SJCRH30 (cell line): ENCODE results near the gene DDIT3. TPM values are rescaled to one million over a fixed set of nuclear protein-coding genes. Genes with fewer than 3 reads are reported as not detected.
A peak's percentile ranks its signal among the peaks of the same experiment; 100 is the strongest.
"Not testable (repeated sequence)": the region's sequence is repeated elsewhere in the genome, so short reads cannot be mapped to it uniquely, and the experiment has no call there.

Experiments used
- DNase-seq, 2 experiments: peaks; one replicate each; pipeline ENCODE4 v3.0.0-alpha.2; 2015 to 2020
- H3K27ac ChIP-seq: fragments of 250-450 bp; sonication (Bioruptor Pico); 2 replicates; pipeline ENCODE4 v1.5.1; 2020; ENCODE audit warnings: mild to moderate bottlenecking, moderate library complexity
- H3K27me3 ChIP-seq: fragments of 250-450 bp; sonication (Bioruptor Pico); 2 replicates; pipeline ENCODE4 v1.5.1; 2020; ENCODE audit warnings: mild to moderate bottlenecking, moderate library complexity
- H3K36me3 ChIP-seq: fragments of 250-450 bp; sonication (Bioruptor Pico); 2 replicates; pipeline ENCODE4 v1.5.1; 2020; ENCODE audit warnings: mild to moderate bottlenecking, moderate library complexity
- H3K4me1 ChIP-seq: fragments of 250-450 bp; sonication (Bioruptor Pico); 2 replicates; pipeline ENCODE4 v1.5.1; 2020; ENCODE audit warnings: mild to moderate bottlenecking, moderate library complexity
- H3K4me3 ChIP-seq: fragments of 250-450 bp; sonication (Bioruptor Pico); 2 replicates; pipeline ENCODE4 v1.5.1; 2020; ENCODE audit warnings: mild to moderate bottlenecking, moderate library complexity
- H3K9me3 ChIP-seq: fragments of 250-450 bp; sonication (Bioruptor Pico); replicated peaks from 2 replicates; pipeline ENCODE4 v1.5.1; 2020; ENCODE audit warnings: mild to moderate bottlenecking, moderate library complexity
- total RNA-seq: library from RNA; depleted of rRNA; stranded (reverse); fragments of >200 nt; shearing (Covaris generic); gene quantifications from 2 replicates; pipeline ENCODE4 v1.2.3, GENCODE V29; 2014

Gene DDIT3
- total RNA-seq, 1 experiment from 2014 or later: 91.1 TPM

GRCh38 chr12:57514720-57515407 is 5.5 kb downstream of the DDIT3 start:
- Histone ChIP-seq H3K36me3 (peaks cover 94% of the 10 kb centered on the region), H3K4me1 (peaks cover 12% of the 10 kb centered on the region; the same call in 1 of the 2 replicates), H3K27ac (no peak overlapping the region), H3K4me3 (no peak overlapping the region), H3K9me3 (no peaks in the 10 kb centered on the region), H3K27me3 (no peaks in the 10 kb centered on the region)
- no peak for DNase-seq

DNA sequence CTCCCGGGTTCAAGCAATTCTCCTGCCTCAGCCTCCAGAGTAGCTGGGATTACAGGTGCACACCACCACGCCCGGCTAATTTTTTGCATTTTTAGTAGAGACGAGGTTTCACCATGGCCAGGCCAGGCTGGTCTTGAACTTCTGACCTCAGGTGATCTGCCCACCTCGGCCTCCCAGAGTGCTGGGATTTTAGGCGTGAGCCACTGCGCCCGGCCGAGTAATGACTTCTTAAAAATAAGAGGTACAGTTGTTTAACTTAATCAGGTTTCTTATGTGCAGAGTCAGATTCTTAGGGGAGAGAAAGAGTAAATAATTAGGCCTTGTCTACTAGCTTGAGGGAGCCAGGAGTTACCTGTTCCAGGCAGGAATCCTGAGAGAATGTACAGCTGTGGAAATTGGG is 6.1 kb downstream of the DDIT3 start:
- H3K36me3 ChIP-seq: peaks cover 98% of the 10 kb centered on the region
- not testable (repeated sequence) for DNase-seq, H3K27me3 ChIP-seq, H3K4me3 ChIP-seq, H3K27ac ChIP-seq, H3K9me3 ChIP-seq
- H3K4me1 ChIP-seq: peaks cover 10% of the 10 kb centered on the region; the same call in 1 of the 2 replicates

GRCh38 chr12:57513677-57514076 is 6.6 kb downstream of the DDIT3 start:
- peaks cover 98% of the 10 kb centered on the region for H3K36me3 ChIP-seq
- H3K27ac ChIP-seq, DNase-seq, H3K4me3 ChIP-seq, H3K4me1 ChIP-seq, H3K27me3 ChIP-seq, H3K9me3 ChIP-seq: not testable (repeated sequence)

DNA sequence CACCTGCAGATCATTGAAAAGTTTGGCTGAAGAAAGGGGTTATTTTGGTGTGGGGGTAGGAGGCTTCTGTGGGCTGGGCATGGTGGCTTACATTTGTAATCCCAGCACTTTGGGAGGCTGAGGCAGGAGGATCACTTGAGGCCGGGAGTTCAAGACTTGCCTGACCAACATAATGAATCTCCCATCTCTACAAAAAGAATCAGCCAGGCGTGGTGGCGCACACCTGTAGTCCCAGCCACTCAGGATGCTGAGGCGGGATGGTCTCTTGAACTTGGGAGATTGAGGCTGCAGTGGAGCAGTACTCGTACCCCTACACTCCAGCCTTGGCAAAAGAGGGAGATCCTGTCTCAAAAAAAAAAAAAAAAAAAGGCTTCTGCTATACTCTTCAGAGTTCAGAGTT is 7.0 kb downstream of the DDIT3 start:
- H3K4me1 ChIP-seq: peaks cover 2% of the 10 kb centered on the region; the same call in 1 of the 2 replicates
- H3K27ac ChIP-seq: no peak overlapping the region
- no peak overlapping the region for H3K4me3 ChIP-seq
- H3K36me3 ChIP-seq: peaks cover 96% of the 10 kb centered on the region
- H3K9me3 ChIP-seq: no peaks in the 10 kb centered on the region
- DNase-seq: no peak
- no peaks in the 10 kb centered on the region for H3K27me3 ChIP-seq

GRCh38 chr12:57512665-57513064 is 7.6 kb downstream of the DDIT3 start:
- no peak overlapping the region for H3K27ac ChIP-seq
- H3K4me1 ChIP-seq: no peaks in the 10 kb centered on the region
- DNase-seq: no peak
- H3K9me3 ChIP-seq: no peaks in the 10 kb centered on the region
- no peaks in the 10 kb centered on the region for H3K27me3 ChIP-seq
- H3K36me3 ChIP-seq: peaks cover 91% of the 10 kb centered on the region
- H3K4me3 ChIP-seq: no peak overlapping the region

DNA sequence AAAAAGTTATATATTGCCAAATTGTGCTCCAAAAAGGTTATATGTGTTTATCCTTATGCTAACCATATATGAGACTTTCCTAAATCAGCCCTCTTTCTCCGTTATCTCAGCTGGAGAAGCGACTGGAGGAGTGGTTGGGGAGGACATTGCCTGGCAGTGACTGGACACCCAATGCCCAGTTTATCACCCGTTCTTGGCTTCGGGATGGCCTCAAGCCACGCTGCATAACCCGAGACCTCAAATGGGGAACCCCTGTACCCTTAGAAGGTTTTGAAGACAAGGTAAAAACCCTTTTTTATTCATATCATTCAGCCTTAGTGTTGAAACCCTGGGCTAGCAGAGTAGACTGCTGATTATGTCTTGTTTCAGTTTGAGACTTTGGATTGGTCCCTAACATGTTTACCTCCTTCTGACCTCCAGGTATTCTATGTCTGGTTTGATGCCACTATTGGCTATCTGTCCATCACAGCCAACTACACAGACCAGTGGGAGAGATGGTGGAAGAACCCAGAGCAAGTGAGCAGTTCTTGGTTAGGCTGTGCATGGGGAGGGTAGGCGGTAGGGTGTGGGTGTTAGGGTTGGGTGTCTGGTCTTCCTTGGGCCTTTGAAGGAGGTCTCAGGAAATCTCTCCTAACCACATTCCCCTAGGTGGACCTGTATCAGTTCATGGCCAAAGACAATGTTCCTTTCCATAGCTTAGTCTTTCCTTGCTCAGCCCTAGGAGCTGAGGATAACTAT is 8.6 kb downstream of the DDIT3 start:
- Histone ChIP-seq H3K4me1 (no peaks in the 10 kb centered on the region), H3K9me3 (no peaks in the 10 kb centered on the region), H3K27ac (no peak overlapping the region), H3K36me3 (peaks cover 82% of the 10 kb centered on the region), H3K4me3 (no peak overlapping the region), H3K27me3 (no peaks in the 10 kb centered on the region)
- no peak for DNase-seq

- Histone ChIP-seq H3K9me3 (peaks cover 4% of the 10 kb centered on the region), H3K36me3 (peaks cover 82% of the 10 kb centered on the region), H3K27me3 (no peaks in the 10 kb centered on the region), H3K4me1 (no peaks in the 10 kb centered on the region), H3K27ac (no peak overlapping the region), H3K4me3 (no peak overlapping the region)
- DNase-seq: no peak
These were observed 9.2 kb downstream of the DDIT3 start for GRCh38 chr12:57511161-57511560.

- H3K4me3 ChIP-seq: not testable (repeated sequence)
These were observed 12.5 kb downstream of the DDIT3 start for GRCh38 chr12:57507796-57508195.

DNA sequence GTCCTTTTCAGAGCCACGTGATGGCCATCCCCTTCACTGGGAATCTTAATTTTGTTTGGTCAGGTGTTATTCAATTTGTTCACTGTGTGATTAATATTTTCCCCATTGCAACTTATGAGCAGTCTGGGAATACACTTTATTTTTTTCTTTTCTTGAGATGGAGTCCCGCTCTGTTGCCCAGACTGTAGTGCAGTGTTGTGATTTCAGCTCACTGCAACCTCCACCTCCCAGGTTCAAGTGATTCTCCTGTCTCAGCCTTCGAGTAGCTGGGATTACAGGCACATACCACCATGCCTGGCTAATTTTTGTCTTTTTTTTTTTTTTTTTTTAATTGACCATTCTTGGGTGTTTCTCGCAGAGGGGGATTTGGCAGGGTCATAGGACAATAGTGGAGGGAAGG is 13.8 kb downstream of the DDIT3 start:
- not testable (repeated sequence) for H3K4me1 ChIP-seq, DNase-seq, H3K27me3 ChIP-seq, H3K9me3 ChIP-seq, H3K27ac ChIP-seq, H3K4me3 ChIP-seq
- peaks cover 80% of the 10 kb centered on the region for H3K36me3 ChIP-seq

More at GRCh38 chr12:57507796-57508195, 12.5 kb downstream of the DDIT3 start:
- H3K36me3 ChIP-seq: peaks cover 82% of the 10 kb centered on the region
- DNase-seq, H3K27me3 ChIP-seq, H3K27ac ChIP-seq, H3K9me3 ChIP-seq, H3K4me1 ChIP-seq: not testable (repeated sequence)

DNA sequence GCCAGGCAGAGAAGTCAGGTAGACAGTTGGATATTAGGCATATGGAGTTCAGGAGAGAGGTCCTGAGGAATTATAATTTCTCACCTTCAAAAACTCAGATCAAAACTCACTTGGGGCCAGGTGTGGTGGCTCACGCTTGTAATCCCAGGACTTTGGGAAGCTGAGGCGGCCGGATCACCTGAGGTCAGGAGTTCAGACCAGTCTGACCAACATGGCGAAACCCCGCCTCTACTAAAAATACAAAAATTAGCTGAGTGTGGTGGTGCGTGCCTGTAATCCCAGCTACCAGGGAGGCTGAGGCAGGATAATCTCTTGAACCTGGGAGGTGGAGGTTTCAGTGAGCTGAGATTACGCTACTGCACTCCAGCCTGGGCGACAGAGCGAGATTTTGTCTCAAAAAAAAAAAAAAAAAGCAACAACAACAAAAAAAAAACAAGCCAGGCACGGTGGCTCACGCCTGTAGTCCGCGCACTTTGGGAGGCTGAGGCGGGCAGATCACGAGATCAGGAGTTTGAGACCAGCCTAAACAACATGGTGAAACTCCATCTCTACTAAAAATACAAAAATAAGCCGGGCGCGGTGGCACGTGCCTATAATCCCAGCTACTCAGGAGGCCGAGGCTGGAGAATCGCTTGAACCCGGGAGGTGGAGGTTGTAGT is 17.9 kb downstream of the DDIT3 start:
- not testable (repeated sequence) for H3K9me3 ChIP-seq, H3K4me3 ChIP-seq, H3K4me1 ChIP-seq, H3K27me3 ChIP-seq, DNase-seq, H3K27ac ChIP-seq
- H3K36me3 ChIP-seq: peaks cover 89% of the 10 kb centered on the region

GRCh38 chr12:57500213-57500612 is 20.1 kb downstream of the DDIT3 start:
- H3K36me3 ChIP-seq: peaks cover 92% of the 10 kb centered on the region
- H3K9me3 ChIP-seq: no peaks in the 10 kb centered on the region
- H3K27me3 ChIP-seq: no peaks in the 10 kb centered on the region
- H3K4me3 ChIP-seq: no peak overlapping the region
- H3K27ac ChIP-seq: no peak overlapping the region
- no peak for DNase-seq
- H3K4me1 ChIP-seq: no peaks in the 10 kb centered on the region

DNA sequence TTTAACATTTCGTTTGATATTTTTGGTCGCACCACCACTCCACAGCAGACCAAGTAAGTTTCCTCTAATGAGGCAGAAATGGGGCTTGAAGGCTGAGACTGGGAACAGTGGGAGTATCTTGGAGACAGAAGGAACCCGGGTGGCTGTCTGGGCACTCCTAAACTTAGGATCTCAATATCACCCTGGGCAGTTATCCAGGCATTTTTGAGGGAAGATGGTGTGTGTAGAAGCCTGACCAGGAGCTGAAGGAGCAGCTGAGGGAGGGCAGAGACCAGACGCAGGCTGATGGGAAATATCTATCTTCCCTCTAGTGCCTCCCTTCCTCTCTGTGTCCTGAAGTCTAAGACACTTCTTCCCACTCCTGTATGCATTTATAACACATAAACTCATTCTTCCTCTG is 21.7 kb downstream of the DDIT3 start:
- H3K36me3 ChIP-seq: peaks cover 83% of the 10 kb centered on the region
- no peak overlapping the region for H3K27ac ChIP-seq
- no peaks in the 10 kb centered on the region for H3K4me1 ChIP-seq
- no peaks in the 10 kb centered on the region for H3K9me3 ChIP-seq
- DNase-seq: no peak
- no peaks in the 10 kb centered on the region for H3K27me3 ChIP-seq
- H3K4me3 ChIP-seq: no peak overlapping the region

GRCh38 chr12:57498132-57498502 is 22.2 kb downstream of the DDIT3 start:
- Histone ChIP-seq H3K9me3 (no peaks in the 10 kb centered on the region), H3K4me1 (no peaks in the 10 kb centered on the region), H3K4me3 (no peak overlapping the region), H3K27ac (no peak overlapping the region), H3K36me3 (peaks cover 79% of the 10 kb centered on the region), H3K27me3 (no peaks in the 10 kb centered on the region)
- peak in 1 of 2 experiments; percentile 66 for DNase-seq

- no peak for DNase-seq
- H3K9me3 ChIP-seq: no peaks in the 10 kb centered on the region; the same call in 1 of the 2 replicates
- no peaks in the 10 kb centered on the region for H3K4me1 ChIP-seq
- no peak overlapping the region for H3K27ac ChIP-seq
- no peak overlapping the region for H3K4me3 ChIP-seq
- peaks cover 80% of the 10 kb centered on the region for H3K36me3 ChIP-seq
- no peaks in the 10 kb centered on the region for H3K27me3 ChIP-seq
These were observed 22.8 kb downstream of the DDIT3 start for GRCh38 chr12:57497223-57498131.
